ENCODE results near the gene SYF2.
A peak's percentile ranks its signal among the peaks of the same experiment; 100 is the strongest.
"Not testable (repeated sequence)": the region's sequence is repeated elsewhere in the genome, so short reads cannot be mapped to it uniquely, and the experiment has no call there.

The SYF2 gene

GRCh38 chr1:25232027-25232865 lies at the start of gene SYF2:
SYF2 (minus strand) TSS chr1:25232502; CDS start chr1:25232467, 35 bp downstream.
- peak within 1 kb of the TSS; percentile 84 for H3K27ac ChIP-seq

GRCh38 chr1:25279693-25280111 lies 47.4 kb upstream of the SYF2 start:
- H3K27ac ChIP-seq, result not testable (repeated sequence)

More at GRCh38 chr1:25232027-25232865, at the start of gene SYF2:
- peak; percentile 58; the same call in 1 of the 2 replicates for TF ChIP-seq ZFX (IDR thresholded peaks at IDR 0.05)
- TF ChIP-seq, protein P1, sequence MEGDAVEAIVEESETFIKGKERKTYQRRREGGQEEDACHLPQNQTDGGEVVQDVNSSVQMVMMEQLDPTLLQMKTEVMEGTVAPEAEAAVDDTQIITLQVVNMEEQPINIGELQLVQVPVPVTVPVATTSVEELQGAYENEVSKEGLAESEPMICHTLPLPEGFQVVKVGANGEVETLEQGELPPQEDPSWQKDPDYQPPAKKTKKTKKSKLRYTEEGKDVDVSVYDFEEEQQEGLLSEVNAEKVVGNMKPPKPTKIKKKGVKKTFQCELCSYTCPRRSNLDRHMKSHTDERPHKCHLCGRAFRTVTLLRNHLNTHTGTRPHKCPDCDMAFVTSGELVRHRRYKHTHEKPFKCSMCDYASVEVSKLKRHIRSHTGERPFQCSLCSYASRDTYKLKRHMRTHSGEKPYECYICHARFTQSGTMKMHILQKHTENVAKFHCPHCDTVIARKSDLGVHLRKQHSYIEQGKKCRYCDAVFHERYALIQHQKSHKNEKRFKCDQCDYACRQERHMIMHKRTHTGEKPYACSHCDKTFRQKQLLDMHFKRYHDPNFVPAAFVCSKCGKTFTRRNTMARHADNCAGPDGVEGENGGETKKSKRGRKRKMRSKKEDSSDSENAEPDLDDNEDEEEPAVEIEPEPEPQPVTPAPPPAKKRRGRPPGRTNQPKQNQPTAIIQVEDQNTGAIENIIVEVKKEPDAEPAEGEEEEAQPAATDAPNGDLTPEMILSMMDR (conservative IDR thresholded peaks at IDR 0.05), result no peak

DNA sequence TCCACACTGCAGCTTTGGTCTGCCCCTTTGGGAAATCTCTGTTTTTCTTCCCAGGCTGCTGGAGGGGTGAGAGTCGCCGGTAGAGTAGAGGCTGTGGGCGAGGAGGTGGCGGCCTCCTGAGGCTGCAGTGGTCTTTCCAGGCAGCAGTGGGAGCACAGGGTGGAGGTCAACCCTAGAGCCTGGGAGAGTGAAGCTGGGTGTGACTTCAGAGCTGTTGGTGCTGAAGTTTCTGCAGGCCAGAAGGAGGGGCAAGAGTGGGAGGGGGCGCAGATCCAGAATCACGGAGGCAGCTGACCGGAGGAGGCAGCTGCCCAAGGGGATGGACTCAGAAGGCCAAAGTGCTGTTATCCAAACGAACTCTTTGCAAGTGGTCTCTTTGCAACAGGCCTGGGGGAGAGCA lies 46.5 kb upstream of the SYF2 start:
- H3K27ac ChIP-seq, result not testable (repeated sequence)

DNA sequence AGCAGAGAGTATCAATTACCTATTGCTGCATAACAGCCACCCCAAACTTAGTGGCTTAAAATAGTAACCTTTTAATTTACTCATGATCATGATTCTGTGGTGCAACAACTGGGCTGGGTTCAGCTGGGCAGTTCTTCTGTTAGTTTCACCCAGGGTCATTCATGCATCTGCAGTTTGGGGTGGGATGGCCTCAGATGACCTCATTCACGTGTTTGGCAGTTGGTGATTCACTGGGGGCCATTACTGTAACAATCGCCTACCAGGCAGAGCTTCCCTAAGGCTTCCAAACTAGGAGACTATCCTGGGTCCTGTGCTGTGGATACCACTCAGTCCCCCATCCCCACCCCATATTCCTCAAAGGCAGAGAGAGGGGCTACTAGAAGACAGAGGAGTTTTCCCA lies 46.1 kb upstream of the SYF2 start:
- not testable (repeated sequence) for H3K27ac ChIP-seq

GRCh38 chr1:25277295-25277694 lies 45.0 kb upstream of the SYF2 start:
- not testable (repeated sequence) for H3K27ac ChIP-seq

DNA sequence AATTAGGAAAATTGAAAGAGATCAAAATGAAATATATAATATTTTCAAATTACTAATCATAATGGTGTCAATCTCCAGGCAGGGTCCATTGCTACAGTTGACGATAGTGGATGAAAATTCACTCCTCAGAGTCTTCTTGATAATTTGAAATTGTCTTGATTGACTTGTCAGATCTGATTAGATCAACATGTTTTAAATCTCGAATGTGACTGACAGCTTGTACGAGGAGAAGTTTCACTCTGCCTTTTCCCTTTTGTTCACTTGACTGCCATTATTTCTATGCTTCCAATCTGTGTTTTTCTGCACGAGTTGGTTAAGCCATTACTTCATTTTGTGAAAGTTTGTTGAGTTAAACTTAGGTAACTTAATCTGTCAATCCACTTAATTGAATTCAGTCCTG lies 43.3 kb upstream of the SYF2 start:
- H3K27ac ChIP-seq, result not testable (repeated sequence)

- not testable (repeated sequence) for H3K27ac ChIP-seq
Observed at GRCh38 chr1:25272238-25272637, 39.9 kb upstream of the SYF2 start, which contains the start of gene RHD. RHD (plus strand) TSS chr1:25272509; CDS start chr1:25272548, 39 bp downstream.

GRCh38 chr1:25268143-25268760 lies 36.0 kb upstream of the SYF2 start:
- H3K27ac ChIP-seq, result peak overlapping the region; percentile 62

- H3K27ac ChIP-seq, result peak overlapping the region; percentile 62
Observed at GRCh38 chr1:25267288-25268142, 35.2 kb upstream of the SYF2 start.

DNA sequence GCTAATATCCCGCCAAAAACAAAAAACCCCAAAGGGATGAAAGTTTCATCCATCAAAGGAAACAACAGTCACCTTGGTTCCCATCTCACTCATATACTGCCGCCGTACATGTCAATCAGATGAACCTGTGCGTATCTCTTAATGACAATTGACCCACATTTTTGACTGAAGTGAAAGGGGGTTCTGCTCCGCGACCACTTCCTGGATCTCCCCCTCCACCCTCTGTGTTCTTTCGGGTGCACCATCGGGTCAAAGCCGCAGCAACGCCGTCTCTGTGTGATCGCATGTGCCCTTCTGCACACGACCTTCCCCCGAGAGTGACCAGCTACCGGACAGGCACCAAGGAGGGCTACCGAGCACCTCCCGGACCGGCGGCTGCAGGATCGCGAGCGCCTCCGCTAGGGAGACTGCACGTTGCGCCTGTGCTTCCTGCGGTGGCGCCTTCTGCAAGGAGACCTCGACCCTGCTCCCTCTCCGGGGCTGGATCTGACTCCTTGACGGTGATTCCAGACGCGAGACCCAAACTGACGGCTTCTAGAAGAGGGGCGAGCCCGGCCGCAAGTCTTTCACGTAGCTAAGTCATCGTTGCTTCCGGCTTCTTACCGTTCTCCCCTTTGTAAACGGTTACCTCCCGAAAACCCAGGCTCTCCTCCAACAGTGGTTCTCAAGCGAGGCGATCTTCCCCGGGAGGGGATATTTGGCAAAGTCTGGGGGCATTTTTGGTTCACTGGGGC lies 34.4 kb upstream of the SYF2 start:
- TF ChIP-seq, protein P1 (conservative IDR thresholded peaks at IDR 0.05), result peak; percentile 22
- not testable (repeated sequence) for H3K27ac ChIP-seq

DNA sequence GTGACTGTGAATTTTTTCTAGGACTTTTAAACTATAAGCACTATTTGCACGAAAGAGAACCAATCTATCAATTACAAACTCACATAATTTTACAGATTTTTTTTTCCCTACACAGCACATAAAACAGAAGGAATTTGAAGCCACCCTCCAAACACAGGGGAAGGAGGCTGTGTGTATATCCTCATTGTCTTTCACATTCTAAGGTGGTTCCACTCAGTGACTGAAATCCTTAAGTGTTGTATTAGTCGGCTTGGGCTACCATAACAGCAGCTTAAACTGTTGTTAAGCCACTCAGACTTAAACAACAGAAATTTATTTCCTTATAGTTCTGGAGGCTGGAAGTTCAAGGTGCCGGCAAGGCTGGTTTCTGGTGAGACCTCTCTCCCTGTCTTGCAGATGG lies 28.0 kb upstream of the SYF2 start:
- not testable (repeated sequence) for H3K27ac ChIP-seq

- not testable (repeated sequence) for H3K27ac ChIP-seq
- TF ChIP-seq, protein P1 (conservative IDR thresholded peaks at IDR 0.05), result peak; percentile 36
Observed at GRCh38 chr1:25259813-25260212, 27.5 kb upstream of the SYF2 start.
